ENCODE data around the gene SHMT1. TPM values are rescaled to one million over a fixed set of nuclear protein-coding genes. Genes with fewer than 3 reads are reported as not detected.
"Not testable (repeated sequence)": the region's sequence is repeated elsewhere in the genome, so short reads cannot be mapped to it uniquely, and the experiment has no call there.

The SHMT1 gene
- total RNA-seq, 1 donor from 2014 or later, result 6.4 TPM

- Histone ChIP-seq H3K36me3 (ENCODE audit: insufficient read depth, low read length) (peaks cover 15% of the 10 kb centered on the region), H3K9ac (ENCODE audit: low read length) (peak overlapping the region; percentile 93), H3K4me3 (ENCODE audit: insufficient read depth, low read depth, low read length) (peak overlapping the region; percentile 90), H3K4me2 (ENCODE audit: low read length) (peak overlapping the region; percentile 96), H4K20me1 (ENCODE audit: insufficient read depth, low read length) (peaks cover 64% of the 10 kb centered on the region), H3K4me1 (ENCODE audit: insufficient read depth, low read length) (peaks cover 34% of the 10 kb centered on the region), H2AFZ (ENCODE audit: low read depth, low read length) (peak overlapping the region; percentile 91), H3K27ac (ENCODE audit: low read depth, low read length) (peak overlapping the region; percentile 86), H3K27me3 (ENCODE audit: insufficient read depth, low read length) (no peaks in the 10 kb centered on the region), H3K79me2 (ENCODE audit: insufficient read depth, low read length) (peaks cover 90% of the 10 kb centered on the region), H3K9me3 (ENCODE audit: insufficient read depth, low read depth, low read length) (no peaks in the 10 kb centered on the region)
- Mint-ChIP-seq H3K4me1 (ENCODE audit: low read depth, unreplicated experiment) (peaks cover 27% of the 10 kb centered on the region), H3K27ac (ENCODE audit: unreplicated experiment) (peak overlapping the region; percentile 67), H3K9me3 (ENCODE audit: unreplicated experiment) (peaks cover 2% of the 10 kb centered on the region), H3K4me3 (ENCODE audit: unreplicated experiment) (peak overlapping the region; percentile 96), H3K27me3 (ENCODE audit: low read depth, unreplicated experiment) (no peaks in the 10 kb centered on the region), H3K36me3 (ENCODE audit: low read depth, unreplicated experiment) (peaks cover 15% of the 10 kb centered on the region)
- FAIRE-seq (no peak), DNase-seq (ENCODE audit: low read depth) (peak; percentile 16)
- TF ChIP-seq EZH2 (IDR thresholded peaks at IDR 0.05; ENCODE audit: insufficient read depth, low read length), result no peak
- no peak for TF ChIP-seq CTCF (IDR thresholded peaks at IDR 0.05; ENCODE audit: insufficient read depth, low read depth, low read length)
Observed at GRCh38 chr17:18314059-18314730, 49.2 kb downstream of the SHMT1 start.

GRCh38 chr17:18309202-18309601 is 54.1 kb downstream of the SHMT1 start:
- Histone ChIP-seq H3K36me3 (ENCODE audit: insufficient read depth, low read length) (peaks cover 37% of the 10 kb centered on the region), H3K27me3 (ENCODE audit: insufficient read depth, low read length) (no peaks in the 10 kb centered on the region), H3K9me3 (ENCODE audit: insufficient read depth, low read depth, low read length) (no peaks in the 10 kb centered on the region), H4K20me1 (ENCODE audit: insufficient read depth, low read length) (peaks cover 43% of the 10 kb centered on the region), H3K79me2 (ENCODE audit: insufficient read depth, low read length) (peaks cover 62% of the 10 kb centered on the region), H3K4me1 (ENCODE audit: insufficient read depth, low read length) (peaks cover 12% of the 10 kb centered on the region), H3K4me3 (ENCODE audit: insufficient read depth, low read depth, low read length) (no peak overlapping the region), H3K27ac (ENCODE audit: low read depth, low read length) (no peak overlapping the region), H3K4me2 (ENCODE audit: low read length) (no peak overlapping the region), H2AFZ (ENCODE audit: low read depth, low read length) (no peak overlapping the region), H3K9ac (ENCODE audit: low read length) (no peak overlapping the region)
- FAIRE-seq, result no peak
- Mint-ChIP-seq H3K36me3 (ENCODE audit: low read depth, unreplicated experiment) (peaks cover 13% of the 10 kb centered on the region), H3K27ac (ENCODE audit: unreplicated experiment) (no peak overlapping the region), H3K27me3 (ENCODE audit: low read depth, unreplicated experiment) (no peaks in the 10 kb centered on the region), H3K4me3 (ENCODE audit: unreplicated experiment) (no peak overlapping the region), H3K4me1 (ENCODE audit: low read depth, unreplicated experiment) (peaks cover 7% of the 10 kb centered on the region), H3K9me3 (ENCODE audit: unreplicated experiment) (peaks cover 2% of the 10 kb centered on the region)
- no peak for DNase-seq (ENCODE audit: low read depth)
- TF ChIP-seq CTCF (IDR thresholded peaks at IDR 0.05; ENCODE audit: insufficient read depth, low read depth, low read length) (no peak), EZH2 (IDR thresholded peaks at IDR 0.05; ENCODE audit: insufficient read depth, low read length) (no peak)

- not testable (repeated sequence) for H3K27me3 ChIP-seq (ENCODE audit: insufficient read depth, low read length); H2AFZ ChIP-seq (ENCODE audit: low read depth, low read length); H3K9ac ChIP-seq (ENCODE audit: low read length); H3K27ac Mint-ChIP-seq (ENCODE audit: unreplicated experiment); H3K9me3 Mint-ChIP-seq (ENCODE audit: unreplicated experiment); H3K9me3 ChIP-seq (ENCODE audit: insufficient read depth, low read depth, low read length); H3K27ac ChIP-seq (ENCODE audit: low read depth, low read length); DNase-seq (ENCODE audit: low read depth); H3K4me3 Mint-ChIP-seq (ENCODE audit: unreplicated experiment); FAIRE-seq; H3K79me2 ChIP-seq (ENCODE audit: insufficient read depth, low read length); H3K27me3 Mint-ChIP-seq (ENCODE audit: low read depth, unreplicated experiment); H3K4me1 Mint-ChIP-seq (ENCODE audit: low read depth, unreplicated experiment); H3K4me3 ChIP-seq (ENCODE audit: insufficient read depth, low read depth, low read length); H3K4me2 ChIP-seq (ENCODE audit: low read length); H3K4me1 ChIP-seq (ENCODE audit: insufficient read depth, low read length)
- H3K36me3 ChIP-seq (ENCODE audit: insufficient read depth, low read length), result peaks cover 58% of the 10 kb centered on the region
- peaks cover 12% of the 10 kb centered on the region for H4K20me1 ChIP-seq (ENCODE audit: insufficient read depth, low read length)
- peaks cover 26% of the 10 kb centered on the region for H3K36me3 Mint-ChIP-seq (ENCODE audit: low read depth, unreplicated experiment)
Observed at GRCh38 chr17:18303206-18303605, 60.1 kb downstream of the SHMT1 start.

All from astrocyte (in vitro differentiated cells and primary cell).